Measurements from ENCODE around the gene VCAM1.

VCAM1 gene

GRCh38 chr1:100724281-100724680 is 4.7 kb downstream of the VCAM1 start:
- Histone ChIP-seq H3K9me3 (ENCODE audit: low read length) (no peaks in the 10 kb centered on the region), H3K27ac (ENCODE audit: low read depth, low read length) (no peak overlapping the region), H3K9ac (ENCODE audit: low read length) (no peak overlapping the region), H3K4me1 (ENCODE audit: insufficient read depth, low read length) (peaks cover 13% of the 10 kb centered on the region), H3K4me3 (ENCODE audit: low read depth in 1 of 2, low read length in 2 of 2) (no peak overlapping the region), H3K36me3 (ENCODE audit: insufficient read depth, low read length) (no peaks in the 10 kb centered on the region), H3K27me3 (ENCODE audit: control insufficient read depth in 1 of 2, insufficient read depth in 2 of 2, low read length in 2 of 2) (no peaks in the 10 kb centered on the region)

GRCh38 chr1:100730130-100730529 is 10.6 kb downstream of the VCAM1 start:
- Histone ChIP-seq H3K4me3 (ENCODE audit: low read depth in 1 of 2, low read length in 2 of 2) (no peak overlapping the region), H3K9me3 (ENCODE audit: low read length) (no peaks in the 10 kb centered on the region), H3K27me3 (ENCODE audit: control insufficient read depth in 1 of 2, insufficient read depth in 2 of 2, low read length in 2 of 2) (no peaks in the 10 kb centered on the region), H3K9ac (ENCODE audit: low read length) (no peak overlapping the region), H3K36me3 (ENCODE audit: insufficient read depth, low read length) (no peaks in the 10 kb centered on the region), H3K4me1 (ENCODE audit: insufficient read depth, low read length) (peaks cover 1% of the 10 kb centered on the region), H3K27ac (ENCODE audit: low read depth, low read length) (no peak overlapping the region)

- H3K36me3 ChIP-seq (ENCODE audit: insufficient read depth, low read length) = no peaks in the 10 kb centered on the region
Measured at GRCh38 chr1:100731309-100731708, 11.8 kb downstream of the VCAM1 start.

GRCh38 chr1:100731758-100732157 is 12.2 kb downstream of the VCAM1 start:
- Histone ChIP-seq H3K9ac (ENCODE audit: low read length) (no peak overlapping the region), H3K27ac (ENCODE audit: low read depth, low read length) (no peak overlapping the region), H3K9me3 (ENCODE audit: low read length) (no peaks in the 10 kb centered on the region), H3K4me3 (ENCODE audit: low read depth in 1 of 2, low read length in 2 of 2) (no peak overlapping the region), H3K27me3 (ENCODE audit: control insufficient read depth in 1 of 2, insufficient read depth in 2 of 2, low read length in 2 of 2) (no peaks in the 10 kb centered on the region), H3K36me3 (ENCODE audit: insufficient read depth, low read length) (no peaks in the 10 kb centered on the region), H3K4me1 (ENCODE audit: insufficient read depth, low read length) (peaks cover 12% of the 10 kb centered on the region)

More at GRCh38 chr1:100731309-100731708, 11.8 kb downstream of the VCAM1 start:
- Histone ChIP-seq H3K4me3 (ENCODE audit: low read depth in 1 of 2, low read length in 2 of 2) (no peak overlapping the region), H3K27me3 (ENCODE audit: control insufficient read depth in 1 of 2, insufficient read depth in 2 of 2, low read length in 2 of 2) (no peaks in the 10 kb centered on the region), H3K9me3 (ENCODE audit: low read length) (no peaks in the 10 kb centered on the region), H3K4me1 (ENCODE audit: insufficient read depth, low read length) (peaks cover 8% of the 10 kb centered on the region), H3K27ac (ENCODE audit: low read depth, low read length) (no peak overlapping the region), H3K9ac (ENCODE audit: low read length) (no peak overlapping the region)

GRCh38 chr1:100734676-100735075 is 15.1 kb downstream of the VCAM1 start:
- H3K27me3 ChIP-seq (ENCODE audit: control insufficient read depth in 1 of 2, insufficient read depth in 2 of 2, low read length in 2 of 2) = no peaks in the 10 kb centered on the region
- H3K9me3 ChIP-seq (ENCODE audit: low read length) = no peaks in the 10 kb centered on the region
- peaks cover 20% of the 10 kb centered on the region for H3K4me1 ChIP-seq (ENCODE audit: insufficient read depth, low read length)
- H3K36me3 ChIP-seq (ENCODE audit: insufficient read depth, low read length) = no peaks in the 10 kb centered on the region
- H3K9ac ChIP-seq (ENCODE audit: low read length) = no peak overlapping the region
- no peak overlapping the region for H3K4me3 ChIP-seq (ENCODE audit: low read depth in 1 of 2, low read length in 2 of 2)
- H3K27ac ChIP-seq (ENCODE audit: low read depth, low read length) = no peak overlapping the region

GRCh38 chr1:100735244-100735643 is 15.7 kb downstream of the VCAM1 start:
- no peaks in the 10 kb centered on the region for H3K9me3 ChIP-seq (ENCODE audit: low read length)
- H3K9ac ChIP-seq (ENCODE audit: low read length) = no peak overlapping the region
- no peaks in the 10 kb centered on the region for H3K36me3 ChIP-seq (ENCODE audit: insufficient read depth, low read length)
- H3K27me3 ChIP-seq (ENCODE audit: control insufficient read depth in 1 of 2, insufficient read depth in 2 of 2, low read length in 2 of 2) = no peaks in the 10 kb centered on the region
- H3K4me3 ChIP-seq (ENCODE audit: low read depth in 1 of 2, low read length in 2 of 2) = no peak overlapping the region
- H3K27ac ChIP-seq (ENCODE audit: low read depth, low read length) = no peak overlapping the region
- peaks cover 20% of the 10 kb centered on the region for H3K4me1 ChIP-seq (ENCODE audit: insufficient read depth, low read length)

- no peaks in the 10 kb centered on the region for H3K9me3 ChIP-seq (ENCODE audit: low read length)
- H3K27ac ChIP-seq (ENCODE audit: low read depth, low read length) = no peak overlapping the region
- H3K4me1 ChIP-seq (ENCODE audit: insufficient read depth, low read length) = peaks cover 20% of the 10 kb centered on the region
- no peaks in the 10 kb centered on the region for H3K27me3 ChIP-seq (ENCODE audit: control insufficient read depth in 1 of 2, insufficient read depth in 2 of 2, low read length in 2 of 2)
- no peaks in the 10 kb centered on the region for H3K36me3 ChIP-seq (ENCODE audit: insufficient read depth, low read length)
- H3K4me3 ChIP-seq (ENCODE audit: low read depth in 1 of 2, low read length in 2 of 2) = no peak overlapping the region
- no peak overlapping the region for H3K9ac ChIP-seq (ENCODE audit: low read length)
Measured at GRCh38 chr1:100736324-100736723, 16.8 kb downstream of the VCAM1 start.

GRCh38 chr1:100736746-100737145 is 17.2 kb downstream of the VCAM1 start:
- Histone ChIP-seq H3K9ac (ENCODE audit: low read length) (no peak overlapping the region), H3K27me3 (ENCODE audit: control insufficient read depth in 1 of 2, insufficient read depth in 2 of 2, low read length in 2 of 2) (no peaks in the 10 kb centered on the region), H3K4me1 (ENCODE audit: insufficient read depth, low read length) (peaks cover 20% of the 10 kb centered on the region), H3K9me3 (ENCODE audit: low read length) (no peaks in the 10 kb centered on the region), H3K36me3 (ENCODE audit: insufficient read depth, low read length) (no peaks in the 10 kb centered on the region), H3K4me3 (ENCODE audit: low read depth in 1 of 2, low read length in 2 of 2) (no peak overlapping the region), H3K27ac (ENCODE audit: low read depth, low read length) (no peak overlapping the region)

- H3K4me1 ChIP-seq (ENCODE audit: insufficient read depth, low read length) = no peaks in the 10 kb centered on the region
- no peaks in the 10 kb centered on the region for H3K9me3 ChIP-seq (ENCODE audit: low read length)
- H3K4me3 ChIP-seq (ENCODE audit: low read depth in 1 of 2, low read length in 2 of 2) = no peak overlapping the region
- H3K27ac ChIP-seq (ENCODE audit: low read depth, low read length) = no peak overlapping the region
- H3K27me3 ChIP-seq (ENCODE audit: control insufficient read depth in 1 of 2, insufficient read depth in 2 of 2, low read length in 2 of 2) = no peaks in the 10 kb centered on the region
- H3K9ac ChIP-seq (ENCODE audit: low read length) = no peak overlapping the region
- no peaks in the 10 kb centered on the region for H3K36me3 ChIP-seq (ENCODE audit: insufficient read depth, low read length)
Measured at GRCh38 chr1:100746542-100746932, 27.0 kb downstream of the VCAM1 start.

- H3K4me3 ChIP-seq (ENCODE audit: low read depth in 1 of 2, low read length in 2 of 2) = no peak overlapping the region
- no peaks in the 10 kb centered on the region for H3K36me3 ChIP-seq (ENCODE audit: insufficient read depth, low read length)
- no peaks in the 10 kb centered on the region for H3K27me3 ChIP-seq (ENCODE audit: control insufficient read depth in 1 of 2, insufficient read depth in 2 of 2, low read length in 2 of 2)
- no peaks in the 10 kb centered on the region for H3K4me1 ChIP-seq (ENCODE audit: insufficient read depth, low read length)
- H3K27ac ChIP-seq (ENCODE audit: low read depth, low read length) = no peak overlapping the region
- no peak overlapping the region for H3K9ac ChIP-seq (ENCODE audit: low read length)
- H3K9me3 ChIP-seq (ENCODE audit: low read length) = no peaks in the 10 kb centered on the region
Measured at GRCh38 chr1:100747771-100748170, 28.2 kb downstream of the VCAM1 start.

GRCh38 chr1:100750005-100750885 is 30.7 kb downstream of the VCAM1 start:
- no peak overlapping the region for H3K27ac ChIP-seq (ENCODE audit: low read depth, low read length)
- H3K4me1 ChIP-seq (ENCODE audit: insufficient read depth, low read length) = no peaks in the 10 kb centered on the region
- no peak overlapping the region for H3K4me3 ChIP-seq (ENCODE audit: low read depth in 1 of 2, low read length in 2 of 2)
- no peak overlapping the region for H3K9ac ChIP-seq (ENCODE audit: low read length)
- no peaks in the 10 kb centered on the region for H3K9me3 ChIP-seq (ENCODE audit: low read length)
- H3K36me3 ChIP-seq (ENCODE audit: insufficient read depth, low read length) = no peaks in the 10 kb centered on the region
- no peaks in the 10 kb centered on the region for H3K27me3 ChIP-seq (ENCODE audit: control insufficient read depth in 1 of 2, insufficient read depth in 2 of 2, low read length in 2 of 2)

GRCh38 chr1:100752791-100753190 is 33.2 kb downstream of the VCAM1 start:
- Histone ChIP-seq H3K27ac (ENCODE audit: low read depth, low read length) (no peak overlapping the region), H3K4me3 (ENCODE audit: low read depth in 1 of 2, low read length in 2 of 2) (no peak overlapping the region), H3K36me3 (ENCODE audit: insufficient read depth, low read length) (no peaks in the 10 kb centered on the region), H3K9ac (ENCODE audit: low read length) (no peak overlapping the region), H3K27me3 (ENCODE audit: control insufficient read depth in 1 of 2, insufficient read depth in 2 of 2, low read length in 2 of 2) (no peaks in the 10 kb centered on the region), H3K9me3 (ENCODE audit: low read length) (no peaks in the 10 kb centered on the region), H3K4me1 (ENCODE audit: insufficient read depth, low read length) (no peaks in the 10 kb centered on the region)

Measured in muscle layer of colon (tissue), 2 donors.